ENCODE results near the gene KRT36.

KRT36 gene

GRCh38 chr17:41439375-41439774 is 50.3 kb downstream of the KRT36 start:
- no peak for DNase-seq (ENCODE audit: low read depth)

- no peak for DNase-seq (ENCODE audit: low read depth)
Measured at GRCh38 chr17:41437769-41438168, 51.9 kb downstream of the KRT36 start.

GRCh38 chr17:41437254-41437653 is 52.5 kb downstream of the KRT36 start:
- DNase-seq (ENCODE audit: low read depth): no peak

All from stimulated activated CD4-positive, alpha-beta T cell treated with anti-CD3 and anti-CD28 coated beads, Interleukin-2, amount 100 ng/mL, for 4 hours (primary cell).